GM19324 (cell line): ENCODE data around the gene KRT2.

Source experiments
- ATAC-seq: cut with Tn5 transposase; IDR thresholded peaks from one replicate; pipeline ENCODE4 v1.9.1; 2021; ENCODE audit warnings: mild to moderate bottlenecking, moderate library complexity; ENCODE audit not compliant: unreplicated experiment, low FRiP score

The KRT2 gene

DNA sequence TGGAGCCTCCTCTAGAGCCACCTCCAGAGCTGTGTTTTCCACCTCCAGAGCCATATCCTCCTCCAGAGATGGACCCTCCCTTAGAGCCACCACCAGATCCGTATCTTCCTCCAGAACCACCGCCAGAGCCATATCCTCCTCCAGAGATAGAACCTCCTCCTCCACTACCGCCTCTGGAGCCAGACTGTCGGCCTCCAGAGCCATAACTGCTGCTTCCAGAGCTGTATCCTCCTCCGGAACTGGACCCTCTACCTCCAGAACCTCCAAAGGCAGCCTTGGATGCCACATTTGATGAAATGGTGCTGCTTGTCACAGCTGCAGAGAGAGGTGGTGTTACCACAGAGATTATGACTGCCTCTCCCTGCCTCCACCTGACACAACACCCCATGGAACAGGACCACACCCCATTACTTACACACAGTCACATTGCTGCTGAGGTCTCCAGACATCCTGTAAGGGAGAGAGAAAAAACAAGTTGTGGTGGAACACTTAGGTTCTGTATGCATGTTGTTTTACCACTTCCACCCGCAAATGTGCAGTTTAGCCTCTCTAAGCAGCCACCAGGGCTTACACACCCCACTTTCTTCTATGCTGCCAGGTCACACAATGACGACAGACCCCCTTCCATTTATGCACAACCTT is 6.8 kb downstream of the KRT2 start:
- ATAC-seq = no peak

DNA sequence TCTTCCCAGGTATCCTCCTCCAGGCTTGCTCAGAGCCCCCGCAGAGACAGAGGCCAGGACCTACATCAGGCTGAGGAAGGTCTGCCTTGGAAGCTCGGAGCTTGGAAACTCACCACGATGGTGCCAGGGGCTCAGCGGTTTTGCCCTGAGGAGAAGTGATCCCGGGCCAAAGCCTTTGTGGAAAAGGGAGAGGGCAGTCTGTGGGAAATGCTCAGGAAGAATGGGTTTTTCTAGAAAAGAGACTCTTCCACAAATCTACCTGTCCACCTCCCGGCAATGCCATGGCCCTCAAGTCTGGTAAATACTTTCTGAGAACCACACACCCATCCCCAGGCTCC is 8.0 kb downstream of the KRT2 start:
- no peak for ATAC-seq

DNA sequence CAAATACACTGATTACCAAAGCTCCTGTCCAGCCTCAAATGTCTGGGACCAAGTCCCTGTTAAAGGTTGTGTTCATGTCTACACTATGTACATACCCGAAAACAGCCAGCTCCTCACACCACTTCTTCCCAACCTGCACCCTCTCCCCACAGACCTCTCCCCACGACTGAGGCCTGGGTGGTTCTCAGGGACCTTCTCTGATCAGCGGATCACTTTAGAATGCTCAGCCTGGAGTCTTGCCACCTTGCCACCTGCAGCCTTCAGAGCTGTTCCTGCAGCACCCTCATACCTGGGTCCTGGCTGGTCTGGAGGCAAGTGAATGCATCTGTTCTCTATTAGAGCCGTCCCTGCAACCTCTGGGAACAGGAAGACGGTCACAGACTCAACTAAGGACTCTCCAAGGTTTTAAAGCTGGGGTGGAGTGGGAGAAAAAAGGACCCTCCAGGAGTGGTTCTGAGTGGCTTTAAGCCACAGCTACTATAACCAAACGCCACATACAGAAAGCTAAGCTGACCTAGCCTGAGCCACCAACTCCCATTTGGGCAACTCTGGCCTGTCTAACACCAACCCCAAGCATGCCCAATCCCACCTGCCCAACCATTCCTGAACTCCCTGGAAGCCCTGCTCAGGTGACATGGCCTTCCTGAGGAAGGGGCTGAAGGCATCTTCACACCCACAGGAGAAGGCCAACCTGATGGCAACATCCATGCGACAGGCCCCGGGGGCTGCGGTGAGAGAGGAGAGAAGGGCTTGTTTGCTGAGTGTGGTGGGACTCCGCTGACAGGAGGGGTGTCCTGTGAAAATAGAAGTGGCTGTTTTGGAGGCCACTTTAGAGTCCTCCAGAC is 8.6 kb downstream of the KRT2 start:
- no peak for ATAC-seq

DNA sequence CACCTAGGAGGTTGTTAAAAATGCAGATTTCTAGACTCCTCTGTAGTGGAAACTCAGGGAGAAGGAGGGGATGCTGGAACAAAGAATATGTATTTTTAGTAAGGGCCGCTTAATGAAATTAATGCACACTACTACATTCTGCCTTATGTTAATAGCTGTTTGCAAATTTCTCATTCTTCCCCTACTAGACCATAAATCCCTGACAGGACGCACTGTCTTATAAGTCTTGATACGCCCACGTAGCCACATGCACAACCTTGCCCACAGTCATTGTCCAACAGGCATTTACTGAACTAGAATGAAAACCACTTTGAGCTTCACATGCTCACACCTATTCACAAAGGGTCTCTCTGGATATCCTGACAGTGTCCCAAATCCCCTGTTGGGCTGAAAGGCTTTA is 10.5 kb downstream of the KRT2 start:
- no peak for ATAC-seq

DNA sequence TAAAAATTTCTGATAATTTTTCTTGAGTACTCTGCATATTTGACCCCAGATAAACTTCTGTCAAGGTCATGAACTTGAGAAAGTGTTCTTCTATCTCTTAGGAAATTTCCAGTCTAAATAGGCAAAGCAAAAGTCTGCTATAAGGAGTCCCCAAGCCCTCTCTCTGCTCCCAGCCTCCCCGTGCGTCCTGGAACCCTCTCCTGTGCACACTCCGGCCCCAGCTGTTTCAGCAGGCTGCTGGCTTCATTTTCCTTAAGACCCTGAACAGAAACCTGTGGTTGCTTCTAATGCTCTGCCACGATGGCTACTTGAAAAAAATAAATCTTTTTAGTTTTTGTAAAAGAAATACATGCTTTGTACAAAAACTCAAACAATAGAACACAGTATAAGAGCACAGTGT is 14.7 kb downstream of the KRT2 start:
- no peak for ATAC-seq

DNA sequence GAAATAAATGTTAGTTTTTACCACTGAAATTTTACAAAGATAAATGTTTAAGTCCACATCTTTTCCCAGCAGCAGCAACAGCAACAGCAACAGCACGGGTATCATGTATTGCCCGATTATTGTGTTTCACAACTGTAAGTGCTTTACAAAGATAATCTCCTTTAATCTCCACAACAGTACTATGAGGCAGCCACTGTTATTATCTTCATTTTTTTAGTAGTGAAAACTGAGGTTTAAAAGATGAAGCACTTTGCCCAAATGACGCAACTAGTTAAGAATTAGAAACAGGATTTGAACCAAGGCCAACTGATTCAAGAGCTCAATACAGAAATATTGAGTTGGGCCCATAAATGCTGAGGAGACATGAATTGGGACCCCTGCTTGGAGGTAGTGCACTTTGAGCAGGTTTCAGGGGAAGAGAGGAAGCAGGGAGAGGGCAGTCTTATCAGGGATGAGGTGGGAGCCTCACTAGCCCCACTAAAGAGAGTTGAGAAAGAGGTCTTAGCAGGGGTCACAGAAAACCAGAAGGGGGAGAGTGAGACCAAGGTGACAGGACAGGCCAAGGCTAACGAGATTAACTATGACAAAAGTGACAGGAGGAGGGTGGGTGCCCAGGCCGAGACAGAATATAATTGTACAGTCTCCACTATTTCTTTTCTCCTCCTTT is 15.3 kb downstream of the KRT2 start:
- ATAC-seq = no peak

DNA sequence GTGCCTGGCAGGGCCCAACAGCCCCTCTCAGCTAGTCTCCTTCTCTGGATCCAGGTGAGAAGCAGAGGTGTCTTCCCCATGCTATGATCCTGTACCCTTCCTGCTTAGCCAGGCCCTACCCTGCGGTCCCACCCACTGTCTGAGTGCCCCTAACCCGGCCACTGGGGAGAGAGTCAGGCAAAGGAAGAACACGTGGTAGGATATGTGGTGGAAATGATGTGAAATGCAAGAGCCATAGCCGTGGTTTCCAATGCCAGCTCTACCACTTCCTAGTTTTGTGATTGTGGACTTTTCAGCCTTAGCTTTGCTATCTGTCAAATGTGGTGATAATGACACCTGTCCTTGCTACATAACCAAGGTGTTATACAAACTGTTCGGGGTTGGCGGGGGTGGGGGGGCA is 15.8 kb downstream of the KRT2 start:
- ATAC-seq = no peak

DNA sequence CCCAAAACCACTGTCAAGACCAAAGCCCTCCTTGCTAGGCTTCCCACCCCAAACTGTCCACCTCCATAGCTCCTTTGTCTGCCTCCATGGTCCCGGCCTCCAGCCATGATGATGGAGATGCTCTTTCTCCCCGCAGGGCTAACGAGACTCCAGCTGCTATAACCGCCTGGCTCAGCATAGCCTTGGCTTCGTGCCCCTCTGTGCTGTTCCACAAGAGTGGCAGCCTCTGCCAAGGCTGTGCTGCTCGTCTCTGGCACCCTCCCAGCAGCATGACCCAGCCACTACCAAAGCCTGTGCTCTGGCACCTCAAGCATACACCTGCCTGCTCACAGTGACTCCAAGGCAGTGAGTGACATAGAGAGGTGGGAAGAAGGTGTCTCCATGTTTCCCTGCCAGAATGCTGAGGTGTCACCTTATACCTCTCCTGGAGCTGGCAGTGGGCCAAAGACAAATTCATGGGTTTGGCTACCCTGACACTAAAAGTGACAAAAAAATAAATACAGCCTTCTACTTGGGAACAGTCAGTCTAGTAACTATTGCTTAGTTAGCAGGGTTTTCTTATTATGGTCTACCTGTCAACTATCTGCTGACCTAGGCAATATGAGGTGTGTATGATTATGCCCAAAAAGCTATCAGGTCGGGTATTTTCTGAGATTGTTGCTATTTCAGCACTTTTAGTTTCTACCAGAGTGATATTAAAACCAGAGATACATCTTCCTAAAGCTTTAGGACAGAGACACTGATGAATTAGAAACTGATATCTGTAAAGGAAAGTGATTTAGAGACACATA is 17.6 kb downstream of the KRT2 start:
- ATAC-seq = no peak

DNA sequence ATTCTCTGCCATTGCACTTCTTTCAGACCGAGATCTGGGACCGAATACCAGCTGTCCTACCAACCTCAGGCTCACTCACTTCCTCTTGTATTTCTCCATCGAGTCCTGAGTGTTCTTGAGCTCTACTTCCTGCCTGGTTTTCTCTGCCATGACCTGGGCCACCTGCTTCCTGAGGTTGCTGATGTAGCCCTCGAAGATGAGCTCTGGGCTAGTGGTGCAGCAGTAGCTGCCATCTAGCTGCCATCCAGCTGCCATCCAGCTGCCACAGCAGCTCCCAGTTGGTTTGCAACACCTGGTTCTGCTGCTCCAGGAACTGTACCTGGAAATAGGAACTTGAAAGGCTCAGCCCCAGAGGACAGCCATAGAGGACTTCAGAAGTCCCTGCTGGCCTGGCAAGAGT is 18.6 kb downstream of the KRT2 start:
- ATAC-seq = no peak

DNA sequence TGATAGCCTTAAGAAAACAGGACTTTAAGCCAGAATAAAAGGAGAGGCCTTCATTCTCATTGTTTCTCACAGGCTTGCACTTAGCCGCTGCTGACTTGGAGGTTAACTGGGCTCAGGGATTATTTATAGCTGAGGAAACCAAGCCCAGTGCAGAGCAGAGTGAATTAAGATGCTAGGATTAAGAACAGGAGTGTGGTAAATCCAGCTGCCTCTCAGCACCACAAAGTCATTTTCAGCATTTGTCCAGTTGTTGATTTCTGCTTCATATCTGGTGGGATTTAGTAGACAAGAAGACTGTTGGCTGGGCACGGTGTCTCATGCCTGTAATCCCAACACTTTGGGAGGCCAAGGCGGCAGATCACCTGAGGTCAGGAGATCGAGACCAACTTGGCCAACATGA is 19.4 kb downstream of the KRT2 start:
- no peak for ATAC-seq

DNA sequence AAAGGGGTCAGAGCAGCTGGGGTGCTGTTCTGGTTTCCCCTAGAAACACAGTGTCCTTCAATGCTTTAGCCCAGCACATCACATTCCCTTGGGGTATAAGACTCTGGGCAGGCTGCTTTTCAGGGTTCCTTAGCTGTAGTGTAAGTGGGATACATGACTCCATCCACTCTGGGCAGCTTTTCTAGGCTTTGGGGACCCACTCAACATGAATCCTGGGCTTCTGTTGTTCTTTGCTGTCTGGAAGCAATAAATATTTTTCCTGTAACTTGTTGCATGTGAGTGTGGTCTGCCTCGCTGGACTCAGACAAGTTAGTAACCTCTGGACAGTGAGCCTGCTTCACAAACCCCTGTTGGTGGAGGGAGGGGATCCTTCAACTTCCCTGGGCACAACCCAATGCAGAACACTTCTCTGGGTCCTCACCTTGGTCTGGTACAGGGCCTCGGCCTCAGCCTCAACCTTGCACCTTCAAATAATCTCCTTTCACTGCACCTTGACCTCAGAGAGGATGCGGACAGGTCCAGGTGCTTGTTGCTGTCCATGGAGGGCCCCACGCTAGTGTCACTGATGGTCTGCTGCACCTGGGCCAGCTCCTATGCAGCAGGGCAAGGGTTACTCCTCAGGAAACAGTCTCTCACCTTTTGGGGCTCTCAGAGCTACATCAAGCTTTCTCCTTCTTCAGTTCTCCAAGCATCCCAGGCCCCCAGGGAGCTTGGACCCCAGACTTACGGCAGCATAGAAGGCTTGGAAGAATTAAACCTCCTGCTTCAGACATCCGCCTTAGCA is 20.1 kb downstream of the KRT2 start:
- ATAC-seq = no peak

DNA sequence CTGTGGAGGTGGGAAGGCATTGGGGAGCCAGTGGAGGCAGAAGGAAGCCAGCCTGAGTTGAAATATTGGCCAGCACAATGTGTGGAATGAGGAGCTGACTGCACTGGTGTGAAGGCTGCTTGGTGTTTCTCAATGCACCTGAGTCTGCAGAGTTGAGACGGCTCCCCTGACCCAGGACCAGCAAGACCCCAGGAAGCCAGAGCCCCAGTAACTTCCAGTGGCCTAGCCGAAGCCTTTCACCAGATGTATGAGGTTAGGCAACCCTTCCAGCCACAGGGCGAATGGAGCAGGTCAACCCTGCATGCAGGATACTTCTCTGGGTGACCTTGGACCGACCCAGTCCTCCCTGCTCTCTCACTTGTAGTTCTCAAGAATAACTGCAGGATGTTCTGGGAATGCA is 20.7 kb downstream of the KRT2 start:
- no peak for ATAC-seq

DNA sequence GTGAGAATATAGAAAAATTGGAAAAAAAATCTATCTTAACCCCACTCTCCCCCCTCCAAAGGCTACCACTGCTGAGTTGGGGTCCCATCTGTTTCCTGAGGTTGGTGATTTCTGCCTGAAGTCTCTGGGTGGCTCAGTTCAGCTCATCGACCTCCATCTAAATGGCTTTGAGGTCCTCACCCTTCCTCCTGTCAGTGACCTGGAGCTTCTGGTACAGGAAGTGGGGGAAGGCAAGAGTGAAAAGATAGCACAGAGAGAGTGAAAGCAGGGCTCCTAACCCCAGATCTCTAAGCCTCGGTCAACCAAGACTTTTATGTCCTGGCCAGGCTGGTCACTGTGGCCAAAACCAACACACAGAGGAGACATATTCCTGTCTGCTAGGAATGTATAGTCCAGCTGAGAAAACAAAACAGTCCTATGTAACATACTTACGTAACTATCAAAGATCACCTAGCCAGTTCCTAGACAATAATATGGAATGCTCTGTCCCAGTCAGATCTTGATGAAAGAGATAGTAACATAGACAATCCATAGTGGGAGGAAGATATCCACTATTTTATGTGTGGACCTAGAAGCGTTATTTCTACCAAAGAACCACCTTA is 21.3 kb downstream of the KRT2 start:
- no peak for ATAC-seq

DNA sequence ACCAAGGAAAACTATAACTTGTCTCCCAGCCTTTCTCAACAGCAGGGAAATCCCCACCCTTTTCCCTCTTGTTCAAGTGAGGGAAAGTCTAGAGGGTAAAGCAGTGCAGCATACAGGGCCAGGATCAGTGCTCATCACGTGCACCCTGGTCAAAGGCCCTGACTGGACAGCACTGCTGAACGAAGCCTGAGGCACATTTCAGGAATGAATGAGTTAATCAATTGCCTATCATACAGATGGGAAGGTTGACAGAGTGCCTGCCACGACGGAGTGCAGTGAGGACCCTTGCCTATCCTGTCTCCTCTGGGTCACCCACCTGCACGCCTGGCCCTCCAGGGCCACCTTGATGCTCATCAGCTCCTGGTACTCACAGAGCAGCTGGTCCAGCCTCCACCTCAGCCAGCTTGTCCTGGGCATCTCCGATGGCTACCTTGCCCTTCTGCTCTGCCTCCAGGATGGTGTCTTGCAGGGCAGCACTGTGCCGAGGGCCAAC is 22.0 kb downstream of the KRT2 start:
- ATAC-seq = no peak

DNA sequence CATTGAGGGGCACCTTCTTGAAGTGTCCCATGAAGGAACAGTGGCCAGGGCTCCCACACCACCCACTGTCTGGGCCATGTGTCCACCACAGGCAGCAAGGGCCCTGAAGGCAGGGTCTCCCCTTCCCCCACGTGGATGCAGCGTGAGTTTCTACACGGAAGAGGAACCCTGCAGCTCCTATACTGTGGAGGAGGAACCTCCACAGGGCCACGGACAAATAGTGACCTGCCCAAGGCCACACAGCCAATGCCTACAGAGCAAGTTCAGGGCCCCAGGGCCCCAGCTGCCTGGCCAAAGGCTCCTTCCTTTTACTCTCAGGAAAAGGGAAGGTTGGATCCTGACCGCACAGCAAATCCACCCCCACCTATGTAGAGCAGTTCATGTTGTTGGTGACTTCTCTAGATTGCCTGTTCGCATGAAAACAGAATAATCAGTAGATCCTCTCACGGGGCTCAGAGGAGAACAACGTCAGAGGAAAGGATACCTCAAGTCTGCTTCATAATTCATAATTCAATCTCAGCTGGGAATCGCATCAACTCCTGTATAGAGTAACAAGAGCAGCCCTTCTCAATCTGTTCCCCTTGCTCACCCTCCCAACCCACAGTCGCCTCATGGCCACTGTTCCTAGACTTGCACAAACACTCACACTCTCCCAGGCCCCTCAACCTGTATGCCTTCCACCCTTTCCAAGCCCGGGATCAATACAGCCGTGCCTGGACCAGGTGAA is 22.6 kb downstream of the KRT2 start:
- no peak for ATAC-seq

DNA sequence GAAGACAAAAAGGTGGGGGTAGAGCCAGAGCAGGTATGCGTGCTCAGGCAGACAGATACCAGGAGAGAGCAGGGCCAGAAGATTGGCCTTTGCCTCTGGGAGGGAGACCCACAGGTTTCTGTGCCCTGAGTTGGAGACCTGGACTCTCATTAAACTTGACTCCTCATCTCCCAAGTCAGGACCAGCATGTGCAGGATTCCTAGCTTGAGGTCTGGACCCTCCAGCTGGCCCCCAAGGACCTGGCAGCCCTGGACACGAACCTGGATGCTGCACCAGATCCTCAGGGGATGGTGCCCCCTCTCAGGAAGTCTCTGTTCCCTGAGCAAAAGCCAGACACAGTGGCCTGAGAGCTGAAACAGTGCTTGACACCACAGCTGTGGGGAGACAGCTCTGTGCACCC is 23.2 kb downstream of the KRT2 start:
- ATAC-seq = no peak

DNA sequence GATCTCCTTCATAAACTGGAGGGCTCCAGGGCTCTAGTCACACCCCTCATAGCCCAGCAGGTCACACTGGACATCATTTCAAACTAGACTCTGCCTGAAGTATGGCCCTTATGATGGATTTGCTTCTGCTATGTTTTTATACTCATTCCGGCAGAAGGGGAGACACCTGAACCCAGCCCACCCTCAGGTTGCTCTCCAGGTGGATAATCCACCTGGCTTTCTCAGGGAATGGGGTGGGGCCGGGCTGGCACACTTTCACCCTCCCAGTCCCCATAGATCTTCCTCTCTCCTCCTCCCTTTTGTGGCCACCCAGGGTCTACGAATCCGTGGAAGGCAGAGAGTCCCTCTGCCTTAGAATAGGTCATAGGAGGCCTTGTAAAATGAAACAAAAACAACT is 23.9 kb downstream of the KRT2 start:
- ATAC-seq = no peak

DNA sequence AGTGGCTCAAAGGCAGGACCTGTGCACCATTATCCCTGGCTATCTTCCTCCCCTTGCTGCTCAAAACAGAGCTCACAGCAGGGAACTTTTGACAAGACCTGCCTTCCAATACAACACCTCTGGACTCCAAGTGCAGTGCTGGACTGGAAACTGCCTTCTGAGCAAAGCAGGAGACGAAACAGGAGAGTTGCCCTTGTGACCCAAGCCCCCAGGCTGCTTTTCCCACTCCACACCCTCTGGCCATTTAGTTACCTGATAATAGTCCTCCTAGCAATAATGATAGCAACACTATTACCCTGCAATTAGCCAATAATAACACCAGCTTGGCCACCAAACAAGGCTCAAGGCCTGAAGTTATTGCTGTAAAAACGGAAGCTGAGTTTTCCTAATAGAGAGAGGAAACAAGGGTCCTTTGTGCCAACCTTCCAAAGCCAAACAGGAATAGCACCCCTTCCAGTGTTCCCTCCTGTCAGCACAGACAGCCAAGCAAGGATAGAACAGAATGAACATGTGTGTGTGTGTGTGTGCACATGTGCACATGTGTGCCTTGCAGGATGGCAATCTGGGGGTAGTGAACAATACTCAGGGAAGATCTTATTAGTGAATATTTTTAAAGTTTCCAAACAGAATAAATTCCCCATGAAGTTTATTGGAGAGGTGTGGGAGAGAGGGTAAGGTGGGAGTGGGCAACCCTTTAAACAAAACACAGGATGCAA is 24.5 kb downstream of the KRT2 start:
- ATAC-seq = no peak
